GM18499 (cell line): ENCODE data around the gene ABCC3.

ENCODE experiments used
- ATAC-seq: cut with Tn5 transposase; IDR thresholded peaks from one replicate; pipeline ENCODE4 v1.9.1; 2021; ENCODE audit warnings: moderate number of reproducible peaks; ENCODE audit not compliant: insufficient read depth, unreplicated experiment

Gene ABCC3

GRCh38 chr17:50627036-50627781, 7.5 kb upstream of the ABCC3 start:
- ATAC-seq, result no peak

- ATAC-seq, result no peak
Observed at GRCh38 chr17:50627782-50628601, 6.7 kb upstream of the ABCC3 start.

- ATAC-seq, result no peak
Observed at GRCh38 chr17:50629902-50630301, 4.8 kb upstream of the ABCC3 start.

- no peak for ATAC-seq
Observed at GRCh38 chr17:50630524-50631194, 4.0 kb upstream of the ABCC3 start.

GRCh38 chr17:50631195-50631907, 3.3 kb upstream of the ABCC3 start:
- ATAC-seq, result no peak

- no peak for ATAC-seq
Observed at GRCh38 chr17:50631908-50632571, 2.6 kb upstream of the ABCC3 start.

GRCh38 chr17:50632637-50633036, 2.0 kb upstream of the ABCC3 start:
- ATAC-seq, result no peak

GRCh38 chr17:50633683-50634082, 998 bp upstream of the ABCC3 start:
- ATAC-seq, result no peak

- no peak for ATAC-seq
Observed at GRCh38 chr17:50634915-50635731, 442 bp downstream of the ABCC3 start.

- no peak for ATAC-seq
Observed at GRCh38 chr17:50635732-50635981, 976 bp downstream of the ABCC3 start.

- ATAC-seq, result no peak
Observed at GRCh38 chr17:50635982-50636803, 1.5 kb downstream of the ABCC3 start.

- no peak for ATAC-seq
Observed at GRCh38 chr17:50636804-50637195, 2.1 kb downstream of the ABCC3 start.

- ATAC-seq, result no peak
Observed at GRCh38 chr17:50637829-50638605, 3.3 kb downstream of the ABCC3 start.

GRCh38 chr17:50638606-50638965, 3.9 kb downstream of the ABCC3 start:
- ATAC-seq, result no peak

GRCh38 chr17:50638966-50639713, 4.5 kb downstream of the ABCC3 start:
- no peak for ATAC-seq

GRCh38 chr17:50640686-50641351, 6.1 kb downstream of the ABCC3 start:
- ATAC-seq, result no peak

GRCh38 chr17:50641357-50641756, 6.7 kb downstream of the ABCC3 start:
- no peak for ATAC-seq
